A673 (cell line): ENCODE data around the gene TTLL6.

Source experiments
- EZH2 ChIP-seq: fragments of 200-600 bp; sonication (generic); IDR thresholded peaks from 2 replicates; pipeline ENCODE4 v1.6.1; 2017; ENCODE audit warnings: borderline replicate concordance, low read depth, mild to moderate bottlenecking, mixed read lengths, antibody characterized with exemption, low read length; ENCODE audit not compliant: poor library complexity, severe bottlenecking
- TF ChIP-seq, protein P1 (sequence below): fragments of 300-800, 200-600 bp; sonication (generic); conservative IDR thresholded peaks from 2 replicates; pipeline ENCODE4 v1.5.1; 2017; ENCODE audit warnings: low read depth, mild to moderate bottlenecking, antibody characterized with exemption, low read length, moderate library complexity, mixed read lengths

DNA sequence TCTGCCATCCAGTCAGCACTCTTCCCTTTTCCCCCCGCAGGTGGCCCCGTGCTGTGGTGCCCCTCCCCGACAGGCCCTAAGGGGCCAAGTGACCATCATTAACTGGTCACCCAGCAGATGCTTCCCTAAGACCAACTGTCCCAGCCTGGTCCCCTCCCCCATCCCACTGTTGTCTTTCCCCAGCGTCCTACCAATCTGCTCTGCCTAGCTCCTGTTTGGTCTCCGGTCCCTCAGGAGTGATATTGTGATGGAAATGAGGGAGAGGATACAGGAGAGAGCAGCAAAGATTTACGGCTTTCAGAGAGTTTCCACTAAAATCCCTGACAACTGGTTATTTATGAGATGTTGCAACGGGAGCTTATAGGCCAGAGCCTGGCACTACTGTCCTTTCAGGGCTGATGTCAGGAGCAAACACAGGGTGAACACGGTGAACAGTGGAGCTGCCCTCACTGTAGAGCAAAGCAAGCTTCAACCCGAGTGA lies 1.4 kb upstream of the TTLL6 start:
- TF ChIP-seq, protein P1, sequence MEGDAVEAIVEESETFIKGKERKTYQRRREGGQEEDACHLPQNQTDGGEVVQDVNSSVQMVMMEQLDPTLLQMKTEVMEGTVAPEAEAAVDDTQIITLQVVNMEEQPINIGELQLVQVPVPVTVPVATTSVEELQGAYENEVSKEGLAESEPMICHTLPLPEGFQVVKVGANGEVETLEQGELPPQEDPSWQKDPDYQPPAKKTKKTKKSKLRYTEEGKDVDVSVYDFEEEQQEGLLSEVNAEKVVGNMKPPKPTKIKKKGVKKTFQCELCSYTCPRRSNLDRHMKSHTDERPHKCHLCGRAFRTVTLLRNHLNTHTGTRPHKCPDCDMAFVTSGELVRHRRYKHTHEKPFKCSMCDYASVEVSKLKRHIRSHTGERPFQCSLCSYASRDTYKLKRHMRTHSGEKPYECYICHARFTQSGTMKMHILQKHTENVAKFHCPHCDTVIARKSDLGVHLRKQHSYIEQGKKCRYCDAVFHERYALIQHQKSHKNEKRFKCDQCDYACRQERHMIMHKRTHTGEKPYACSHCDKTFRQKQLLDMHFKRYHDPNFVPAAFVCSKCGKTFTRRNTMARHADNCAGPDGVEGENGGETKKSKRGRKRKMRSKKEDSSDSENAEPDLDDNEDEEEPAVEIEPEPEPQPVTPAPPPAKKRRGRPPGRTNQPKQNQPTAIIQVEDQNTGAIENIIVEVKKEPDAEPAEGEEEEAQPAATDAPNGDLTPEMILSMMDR: no peak
- TF ChIP-seq EZH2: no peak
